Measurements from ENCODE around the gene NAV2.

Gene NAV2

GRCh38 chr11:19938169-19938856 is 225.7 kb downstream of the NAV2 start:
- H3K27me3 ChIP-seq (ENCODE audit: control insufficient read depth, insufficient read depth, low read length): no peaks in the 10 kb centered on the region
- H3K4me3 ChIP-seq (ENCODE audit: low read length): no peak overlapping the region
- no peaks in the 10 kb centered on the region for H3K36me3 ChIP-seq (ENCODE audit: control insufficient read depth, insufficient read depth, low read length)
- no peaks in the 10 kb centered on the region for H3K9me3 ChIP-seq (ENCODE audit: control insufficient read depth, low read length)
- H3K9ac ChIP-seq (ENCODE audit: low read length): no peak overlapping the region
- H3K4me1 ChIP-seq (ENCODE audit: control insufficient read depth, insufficient read depth, low read length): no peaks in the 10 kb centered on the region

GRCh38 chr11:19938866-19939265 is 226.2 kb downstream of the NAV2 start:
- Histone ChIP-seq H3K4me3 (ENCODE audit: low read length) (no peak overlapping the region), H3K27me3 (ENCODE audit: control insufficient read depth, insufficient read depth, low read length) (no peaks in the 10 kb centered on the region), H3K9me3 (ENCODE audit: control insufficient read depth, low read length) (no peaks in the 10 kb centered on the region), H3K36me3 (ENCODE audit: control insufficient read depth, insufficient read depth, low read length) (no peaks in the 10 kb centered on the region), H3K4me1 (ENCODE audit: control insufficient read depth, insufficient read depth, low read length) (no peaks in the 10 kb centered on the region), H3K9ac (ENCODE audit: low read length) (no peak overlapping the region)

GRCh38 chr11:19939415-19939929 is 226.8 kb downstream of the NAV2 start:
- Histone ChIP-seq H3K4me1 (ENCODE audit: control insufficient read depth, insufficient read depth, low read length) (no peaks in the 10 kb centered on the region), H3K9me3 (ENCODE audit: control insufficient read depth, low read length) (no peaks in the 10 kb centered on the region), H3K36me3 (ENCODE audit: control insufficient read depth, insufficient read depth, low read length) (no peaks in the 10 kb centered on the region), H3K4me3 (ENCODE audit: low read length) (no peak overlapping the region), H3K27me3 (ENCODE audit: control insufficient read depth, insufficient read depth, low read length) (no peaks in the 10 kb centered on the region), H3K9ac (ENCODE audit: low read length) (no peak overlapping the region)

GRCh38 chr11:19940831-19941230 is 228.2 kb downstream of the NAV2 start:
- Histone ChIP-seq H3K4me1 (ENCODE audit: control insufficient read depth, insufficient read depth, low read length) (no peaks in the 10 kb centered on the region), H3K27me3 (ENCODE audit: control insufficient read depth, insufficient read depth, low read length) (no peaks in the 10 kb centered on the region), H3K9me3 (ENCODE audit: control insufficient read depth, low read length) (no peaks in the 10 kb centered on the region), H3K4me3 (ENCODE audit: low read length) (no peak overlapping the region), H3K36me3 (ENCODE audit: control insufficient read depth, insufficient read depth, low read length) (no peaks in the 10 kb centered on the region), H3K9ac (ENCODE audit: low read length) (no peak overlapping the region)

- no peaks in the 10 kb centered on the region for H3K36me3 ChIP-seq (ENCODE audit: control insufficient read depth, insufficient read depth, low read length)
- H3K27me3 ChIP-seq (ENCODE audit: control insufficient read depth, insufficient read depth, low read length): no peaks in the 10 kb centered on the region
- no peak overlapping the region for H3K4me3 ChIP-seq (ENCODE audit: low read length)
- no peaks in the 10 kb centered on the region for H3K4me1 ChIP-seq (ENCODE audit: control insufficient read depth, insufficient read depth, low read length)
- no peak overlapping the region for H3K9ac ChIP-seq (ENCODE audit: low read length)
- no peaks in the 10 kb centered on the region for H3K9me3 ChIP-seq (ENCODE audit: control insufficient read depth, low read length)
Observed at GRCh38 chr11:19946681-19947080, 234.0 kb downstream of the NAV2 start.

GRCh38 chr11:19947537-19948114 is 235.0 kb downstream of the NAV2 start:
- H3K4me1 ChIP-seq (ENCODE audit: control insufficient read depth, insufficient read depth, low read length): no peaks in the 10 kb centered on the region
- no peaks in the 10 kb centered on the region for H3K36me3 ChIP-seq (ENCODE audit: control insufficient read depth, insufficient read depth, low read length)
- H3K4me3 ChIP-seq (ENCODE audit: low read length): no peak overlapping the region
- no peaks in the 10 kb centered on the region for H3K27me3 ChIP-seq (ENCODE audit: control insufficient read depth, insufficient read depth, low read length)
- H3K9ac ChIP-seq (ENCODE audit: low read length): no peak overlapping the region
- no peaks in the 10 kb centered on the region for H3K9me3 ChIP-seq (ENCODE audit: control insufficient read depth, low read length)

GRCh38 chr11:19949606-19950005 is 237.0 kb downstream of the NAV2 start:
- Histone ChIP-seq H3K9me3 (ENCODE audit: control insufficient read depth, low read length) (no peaks in the 10 kb centered on the region), H3K9ac (ENCODE audit: low read length) (no peak overlapping the region), H3K27me3 (ENCODE audit: control insufficient read depth, insufficient read depth, low read length) (no peaks in the 10 kb centered on the region), H3K4me3 (ENCODE audit: low read length) (no peak overlapping the region), H3K36me3 (ENCODE audit: control insufficient read depth, insufficient read depth, low read length) (no peaks in the 10 kb centered on the region), H3K4me1 (ENCODE audit: control insufficient read depth, insufficient read depth, low read length) (peaks cover 5% of the 10 kb centered on the region)

GRCh38 chr11:19951558-19952115 is 239.0 kb downstream of the NAV2 start:
- Histone ChIP-seq H3K27me3 (ENCODE audit: control insufficient read depth, insufficient read depth, low read length) (no peaks in the 10 kb centered on the region), H3K9me3 (ENCODE audit: control insufficient read depth, low read length) (no peaks in the 10 kb centered on the region), H3K4me3 (ENCODE audit: low read length) (no peak overlapping the region), H3K9ac (ENCODE audit: low read length) (no peak overlapping the region), H3K4me1 (ENCODE audit: control insufficient read depth, insufficient read depth, low read length) (peaks cover 8% of the 10 kb centered on the region), H3K36me3 (ENCODE audit: control insufficient read depth, insufficient read depth, low read length) (no peaks in the 10 kb centered on the region)

GRCh38 chr11:19952116-19952605 is 239.5 kb downstream of the NAV2 start:
- Histone ChIP-seq H3K9ac (ENCODE audit: low read length) (no peak overlapping the region), H3K9me3 (ENCODE audit: control insufficient read depth, low read length) (no peaks in the 10 kb centered on the region), H3K36me3 (ENCODE audit: control insufficient read depth, insufficient read depth, low read length) (no peaks in the 10 kb centered on the region), H3K4me1 (ENCODE audit: control insufficient read depth, insufficient read depth, low read length) (peaks cover 8% of the 10 kb centered on the region), H3K27me3 (ENCODE audit: control insufficient read depth, insufficient read depth, low read length) (no peaks in the 10 kb centered on the region), H3K4me3 (ENCODE audit: low read length) (no peak overlapping the region)

- Histone ChIP-seq H3K4me1 (ENCODE audit: control insufficient read depth, insufficient read depth, low read length) (peaks cover 8% of the 10 kb centered on the region), H3K27me3 (ENCODE audit: control insufficient read depth, insufficient read depth, low read length) (no peaks in the 10 kb centered on the region), H3K9ac (ENCODE audit: low read length) (no peak overlapping the region), H3K4me3 (ENCODE audit: low read length) (no peak overlapping the region), H3K9me3 (ENCODE audit: control insufficient read depth, low read length) (no peaks in the 10 kb centered on the region), H3K36me3 (ENCODE audit: control insufficient read depth, insufficient read depth, low read length) (no peaks in the 10 kb centered on the region)
Observed at GRCh38 chr11:19952911-19953310, 240.3 kb downstream of the NAV2 start.

GRCh38 chr11:19953336-19953735 is 240.7 kb downstream of the NAV2 start:
- Histone ChIP-seq H3K4me1 (ENCODE audit: control insufficient read depth, insufficient read depth, low read length) (peaks cover 8% of the 10 kb centered on the region), H3K36me3 (ENCODE audit: control insufficient read depth, insufficient read depth, low read length) (no peaks in the 10 kb centered on the region), H3K27me3 (ENCODE audit: control insufficient read depth, insufficient read depth, low read length) (no peaks in the 10 kb centered on the region), H3K9me3 (ENCODE audit: control insufficient read depth, low read length) (no peaks in the 10 kb centered on the region), H3K9ac (ENCODE audit: low read length) (no peak overlapping the region), H3K4me3 (ENCODE audit: low read length) (no peak overlapping the region)

- no peak overlapping the region for H3K4me3 ChIP-seq (ENCODE audit: low read length)
- H3K27me3 ChIP-seq (ENCODE audit: control insufficient read depth, insufficient read depth, low read length): no peaks in the 10 kb centered on the region
- H3K4me1 ChIP-seq (ENCODE audit: control insufficient read depth, insufficient read depth, low read length): peaks cover 8% of the 10 kb centered on the region
- no peaks in the 10 kb centered on the region for H3K36me3 ChIP-seq (ENCODE audit: control insufficient read depth, insufficient read depth, low read length)
- H3K9me3 ChIP-seq (ENCODE audit: control insufficient read depth, low read length): no peaks in the 10 kb centered on the region
- H3K9ac ChIP-seq (ENCODE audit: low read length): no peak overlapping the region
Observed at GRCh38 chr11:19953909-19954308, 241.3 kb downstream of the NAV2 start.
